K562 (cell line): ENCODE measurements around the gene ATP8B4. TPM values are rescaled to one million over a fixed set of nuclear protein-coding genes. Genes with fewer than 3 reads are reported as not detected.

Experiments
- ATAC-seq: fragments of 200-7000 bp; cut with Tn5 transposase; 3 replicates; pipeline ENCODE4 v1.9.1; 2020; ENCODE audit warnings: moderate library complexity
- BruUV-seq: library from RNA; stranded (reverse); fragments of 400-500 nt; replicated peaks from 2 replicates; lab custom pipeline; 2021; lab: Mats Ljungman, UMichigan
- CTCF ChIA-PET: fragments of 300-600 bp; formaldehyde crosslinking; extraction: SDS; loops from one replicate; lab custom pipeline; 2021; ENCODE audit warnings: low intra/inter-chr PET ratio; lab: Yijun Ruan, JAX
- POLR2A ChIA-PET: fragments of 300-600, 350-650 bp; sonication (Branson Sonifier 250); formaldehyde crosslinking; extraction: SDS; loops from one replicate; lab custom pipeline; 2021; ENCODE audit warnings: antibody characterized with exemption, inconsistent platforms; lab: Yijun Ruan, JAX
- DNase-seq, 4 experiments: peaks; one replicate each; pipeline versions ENCODE4 v3.0.0 to v3.0.0-alpha.2; 2011 to 2018; ENCODE audit warnings: low spot score in 3 of 4, mixed read lengths in 3 of 4; ENCODE audit errors: extremely low read depth in 1 of 4
- FAIRE-seq: peaks from 2 replicates; lab custom pipeline; 2011; peaks lifted over from hg19 to GRCh38; lab: Jason Lieb, UNC
- H2AFZ ChIP-seq: 2 replicates; pipeline ENCODE4 v1.6.0; 2011; ENCODE audit warnings: low read depth, low read length, control low read depth, inconsistent platforms
- H3K27ac ChIP-seq: fragments of 200-600 bp; 3 replicates; pipeline ENCODE4 v1.8.0; 2011; ENCODE audit warnings: low read depth, mild to moderate bottlenecking, control low read depth, inconsistent platforms, low read length, moderate library complexity, mixed read lengths; ENCODE audit errors: extremely low read depth
- H3K27me3 ChIP-seq, 2 experiments: fragments of 300-600 bp in 1 of 2; 2 replicates in 1 of 2; 3 replicates in 1 of 2; pipeline versions ENCODE4 v1.6.0 to v1.8.0; 2011; ENCODE audit warnings: inconsistent platforms in 2 of 2, low read length in 2 of 2, mild to moderate bottlenecking in 1 of 2, mixed read lengths in 1 of 2, moderate library complexity in 1 of 2; ENCODE audit not compliant: control insufficient read depth in 2 of 2, insufficient read depth in 2 of 2
- H3K36me3 ChIP-seq: fragments of 300-600 bp; 3 replicates; pipeline ENCODE4 v1.8.0; 2011; ENCODE audit warnings: mild to moderate bottlenecking, low read length, inconsistent platforms; ENCODE audit not compliant: control insufficient read depth, insufficient read depth
- H3K4me1 ChIP-seq, 2 experiments: fragments of 200-600 bp in 1 of 2; replicated peaks in 1 of 2; 2 replicates in 1 of 2; 3 replicates in 1 of 2; pipeline versions ENCODE4 v1.5.1 to v1.8.0; 2011; ENCODE audit warnings: inconsistent platforms in 2 of 2, low read length in 2 of 2, mild to moderate bottlenecking in 1 of 2, mixed read lengths in 1 of 2, moderate library complexity in 1 of 2; ENCODE audit not compliant: control insufficient read depth in 2 of 2, insufficient read depth in 2 of 2
- H3K4me2 ChIP-seq: 2 replicates; pipeline ENCODE4 v1.6.1; 2011; ENCODE audit warnings: low read length, control low read depth, inconsistent platforms, mixed read lengths; ENCODE audit not compliant: insufficient read depth
- H3K4me3 ChIP-seq: fragments of 200-600 bp; sonication (generic), shearing (Covaris generic); 2 replicates; pipeline ENCODE4 v1.5.1; 2016; ENCODE audit warnings: control low read depth, inconsistent platforms
- H3K79me2 ChIP-seq: fragments of 200-600 bp; 3 replicates; pipeline ENCODE4 v1.8.0; 2011; ENCODE audit warnings: low read length, inconsistent platforms; ENCODE audit not compliant: control insufficient read depth, insufficient read depth
- H3K9ac ChIP-seq, 2 experiments: 2 replicates each; pipeline versions ENCODE4 v1.6.0 to v1.6.1; 2011; ENCODE audit warnings: low read depth in 2 of 2, low read length in 2 of 2, control low read depth in 1 of 2, inconsistent platforms in 1 of 2, mild to moderate bottlenecking in 1 of 2, mixed read lengths in 1 of 2; ENCODE audit not compliant: insufficient read depth in 1 of 2
- H3K9me1 ChIP-seq: one replicate; pipeline ENCODE4 v1.6.0; 2011; ENCODE audit warnings: inconsistent platforms, mild to moderate bottlenecking, low read length, moderate library complexity; ENCODE audit not compliant: control insufficient read depth, insufficient read depth
- H3K9me3 ChIP-seq: replicated peaks from 2 replicates; pipeline ENCODE4 v1.5.1; 2011; ENCODE audit warnings: low read depth, low read length, inconsistent platforms; ENCODE audit not compliant: control insufficient read depth, insufficient read depth
- H4K20me1 ChIP-seq: replicated peaks from 2 replicates; pipeline ENCODE4 v1.6.1; 2011; ENCODE audit warnings: low read length, inconsistent platforms, mixed read lengths; ENCODE audit not compliant: control insufficient read depth, insufficient read depth
- ATF7 ChIP-seq: fragments of 450-650 bp; IDR thresholded peaks from 2 replicates; pipeline ENCODE4 v1.7.1; 2014; ENCODE audit warnings: mild to moderate bottlenecking, moderate library complexity
- HSF4 ChIP-seq: fragments of 250-450 bp; sonication (Bioruptor Pico); IDR thresholded peaks from 2 replicates; pipeline ENCODE4 v2.1.2; 2022; ENCODE audit warnings: mild to moderate bottlenecking, moderate library complexity, borderline replicate concordance
- TCF7 ChIP-seq: sonication (generic); IDR thresholded peaks from 2 replicates; pipeline ENCODE4 v1.6.1; 2016; ENCODE audit warnings: antibody characterized with exemption, borderline replicate concordance
- ZNF24 ChIP-seq: fragments of 450-650 bp; IDR thresholded peaks from 2 replicates; pipeline ENCODE4 v1.6.1; 2016
- ZNF324 ChIP-seq: fragments of 250-450 bp; sonication (Bioruptor Pico); IDR thresholded peaks from 2 replicates; pipeline ENCODE4 v1.4.0; 2020; ENCODE audit warnings: mild to moderate bottlenecking
- WGBS: fragments of 100-300 bp; shearing (Covaris generic); methylation state at CpG from one replicate; pipeline ENCODE4 v1.1.6; 2016; ENCODE audit warnings: low coverage, mixed read lengths; ENCODE audit not compliant: insufficient coverage; ENCODE audit errors: missing lambda C conversion rate; 5-methylcytosine and 5-hydroxymethylcytosine counted together
- in situ Hi-C: fragments of 300-500 bp; cut with MboI; formaldehyde crosslinking; loops from 4 replicates; pipeline ENCODE4 v1.15.0; 2018; ENCODE audit warnings: inconsistent platforms, mixed read lengths
- intact Hi-C: fragments of 100-400 bp; cut with micrococcal nuclease; formaldehyde crosslinking; loops from 2 replicates; pipeline ENCODE4 v1.14.2; 2022
- polyA plus RNA-seq, 8 experiments: library from polyadenylated mRNA; depleted of rRNA in 4 of 8; stranded (reverse) in 5 of 8; unstranded in 3 of 8; fragments of >200 nt; fragmentation: Nextera tagmentation in 2 of 8; fragmentation: Illumina TruSeq in 1 of 8; extraction: Ambion mirVana in 2 of 8; extraction: Trizol in 1 of 8; gene quantifications; 2 replicates each; pipeline versions ENCODE4 v1.2.1 to v1.2.3, GENCODE V29; 2011 to 2014; ENCODE audit warnings: inconsistent platforms in 1 of 8, missing spikeins in 1 of 8
- total RNA-seq, 7 experiments: library from RNA; depleted of rRNA in 6 of 7; stranded (reverse); fragments of >200 nt in 6 of 7; fragmentation: Illumina TruSeq in 2 of 7; extraction: Trizol in 2 of 7; gene quantifications; 2 replicates each; pipeline versions ENCODE4 v1.2.1 to v1.2.3, GENCODE V29; 2011 to 2021; ENCODE audit warnings: low replicate concordance in 1 of 7
- TF ChIP-seq, protein P1 (sequence below), 2 experiments: fragments of 450-650 bp; formaldehyde crosslinking in 1 of 2; IDR thresholded peaks; 2 replicates each; pipeline versions ENCODE4 v1.4.0 to v1.6.1; 2014 to 2020; ENCODE audit warnings: mild to moderate bottlenecking in 2 of 2, borderline replicate concordance in 1 of 2, low read depth in 1 of 2
- TF ChIP-seq, protein P2 (sequence below): fragments of 450-650 bp; IDR thresholded peaks from 2 replicates; pipeline ENCODE4 v1.6.1; 2016
- TF ChIP-seq, protein P3 (sequence below), 2 experiments: fragments of 450-650 bp in 1 of 2; sonication (generic) in 1 of 2; formaldehyde crosslinking in 1 of 2; IDR thresholded peaks in 1 of 2; conservative IDR thresholded peaks in 1 of 2; 2 replicates each; pipeline versions ENCODE4 v1.6.1 to v1.8.1; 2016 to 2023; ENCODE audit warnings: mild to moderate bottlenecking in 2 of 2, moderate library complexity in 2 of 2, inconsistent platforms in 1 of 2, missing genetic modification reagents in 1 of 2
- TF ChIP-seq, protein P4 (sequence below), 3 experiments: IDR thresholded peaks in 2 of 3; conservative IDR thresholded peaks in 1 of 3; 2 replicates each; pipeline ENCODE4 v1.5.1; 2011 to 2012; ENCODE audit warnings: low read length in 3 of 3, mild to moderate bottlenecking in 3 of 3, control low read depth in 2 of 3, improper control_type of control experiment in 1 of 3, inconsistent platforms in 1 of 3, low read depth in 1 of 3, mixed read lengths in 1 of 3, moderate library complexity in 1 of 3; ENCODE audit not compliant: insufficient read depth in 2 of 3

The ATP8B4 gene
- total and polyA plus RNA-seq, 9 of the 15 experiments (the other 6 are each of a cell fraction or from before 2014, with no cell fraction given), result 0.14 to 2.5 (median 0.44) TPM

GRCh38 chr15:50116477-50116876 is 2.6 kb downstream of the ATP8B4 start:
- Histone ChIP-seq H2AFZ (no peak overlapping the region), H3K79me2 (no peaks in the 10 kb centered on the region), H3K27ac (no peak overlapping the region), H3K36me3 (no peaks in the 10 kb centered on the region), H3K9ac (no peak overlapping the region), H3K4me1 (peaks cover 0 to 3% of the 10 kb centered on the region in 2 experiments; a peak in 3 of 5 replicates), H3K27me3 (no peaks in the 10 kb centered on the region), H4K20me1 (no peaks in the 10 kb centered on the region), H3K9me3 (no peaks in the 10 kb centered on the region), H3K4me2 (no peak overlapping the region), H3K9me1 (no peaks in the 10 kb centered on the region), H3K4me3 (no peak overlapping the region)
- POLR2A ChIA-PET, result interaction anchor here (0.6 kb wide), 1 partner anchor 699 kb away, joined by 3 read pairs; no protein-coding TSS in a partner anchor
- BruUV-seq, result no TSS peak
- ATAC-seq (peak; percentile 93), FAIRE-seq (peak; percentile 87), DNase-seq (peak; percentile 30 to 76 (median 45))
- WGBS, result 3% methylated on average over 3 of the region's 3 CpGs
- in situ Hi-C loops (no loop called here), intact Hi-C loops (loop anchor here (1.0 kb wide), 1 partner anchor 29 kb away; no protein-coding TSS in a partner anchor)
- CTCF ChIA-PET, result interaction anchor here (0.6 kb wide), 1 partner anchor 892 kb away, joined by 3 read pairs; no protein-coding TSS in a partner anchor
- TF ChIP-seq, protein P1, sequence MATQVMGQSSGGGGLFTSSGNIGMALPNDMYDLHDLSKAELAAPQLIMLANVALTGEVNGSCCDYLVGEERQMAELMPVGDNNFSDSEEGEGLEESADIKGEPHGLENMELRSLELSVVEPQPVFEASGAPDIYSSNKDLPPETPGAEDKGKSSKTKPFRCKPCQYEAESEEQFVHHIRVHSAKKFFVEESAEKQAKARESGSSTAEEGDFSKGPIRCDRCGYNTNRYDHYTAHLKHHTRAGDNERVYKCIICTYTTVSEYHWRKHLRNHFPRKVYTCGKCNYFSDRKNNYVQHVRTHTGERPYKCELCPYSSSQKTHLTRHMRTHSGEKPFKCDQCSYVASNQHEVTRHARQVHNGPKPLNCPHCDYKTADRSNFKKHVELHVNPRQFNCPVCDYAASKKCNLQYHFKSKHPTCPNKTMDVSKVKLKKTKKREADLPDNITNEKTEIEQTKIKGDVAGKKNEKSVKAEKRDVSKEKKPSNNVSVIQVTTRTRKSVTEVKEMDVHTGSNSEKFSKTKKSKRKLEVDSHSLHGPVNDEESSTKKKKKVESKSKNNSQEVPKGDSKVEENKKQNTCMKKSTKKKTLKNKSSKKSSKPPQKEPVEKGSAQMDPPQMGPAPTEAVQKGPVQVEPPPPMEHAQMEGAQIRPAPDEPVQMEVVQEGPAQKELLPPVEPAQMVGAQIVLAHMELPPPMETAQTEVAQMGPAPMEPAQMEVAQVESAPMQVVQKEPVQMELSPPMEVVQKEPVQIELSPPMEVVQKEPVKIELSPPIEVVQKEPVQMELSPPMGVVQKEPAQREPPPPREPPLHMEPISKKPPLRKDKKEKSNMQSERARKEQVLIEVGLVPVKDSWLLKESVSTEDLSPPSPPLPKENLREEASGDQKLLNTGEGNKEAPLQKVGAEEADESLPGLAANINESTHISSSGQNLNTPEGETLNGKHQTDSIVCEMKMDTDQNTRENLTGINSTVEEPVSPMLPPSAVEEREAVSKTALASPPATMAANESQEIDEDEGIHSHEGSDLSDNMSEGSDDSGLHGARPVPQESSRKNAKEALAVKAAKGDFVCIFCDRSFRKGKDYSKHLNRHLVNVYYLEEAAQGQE (IDR thresholded peaks at IDR 0.05; ENCODE audit: borderline replicate concordance), result peak; percentile 45; the same call in 1 of the 2 replicates
- TF ChIP-seq, protein P1 (CRISPR knock-in tag; IDR thresholded peaks at IDR 0.05; ENCODE audit: low read depth), result no peak
- TF ChIP-seq, protein P2, sequence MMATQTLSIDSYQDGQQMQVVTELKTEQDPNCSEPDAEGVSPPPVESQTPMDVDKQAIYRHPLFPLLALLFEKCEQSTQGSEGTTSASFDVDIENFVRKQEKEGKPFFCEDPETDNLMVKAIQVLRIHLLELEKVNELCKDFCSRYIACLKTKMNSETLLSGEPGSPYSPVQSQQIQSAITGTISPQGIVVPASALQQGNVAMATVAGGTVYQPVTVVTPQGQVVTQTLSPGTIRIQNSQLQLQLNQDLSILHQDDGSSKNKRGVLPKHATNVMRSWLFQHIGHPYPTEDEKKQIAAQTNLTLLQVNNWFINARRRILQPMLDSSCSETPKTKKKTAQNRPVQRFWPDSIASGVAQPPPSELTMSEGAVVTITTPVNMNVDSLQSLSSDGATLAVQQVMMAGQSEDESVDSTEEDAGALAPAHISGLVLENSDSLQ, result no peak
- TF ChIP-seq, protein P3, sequence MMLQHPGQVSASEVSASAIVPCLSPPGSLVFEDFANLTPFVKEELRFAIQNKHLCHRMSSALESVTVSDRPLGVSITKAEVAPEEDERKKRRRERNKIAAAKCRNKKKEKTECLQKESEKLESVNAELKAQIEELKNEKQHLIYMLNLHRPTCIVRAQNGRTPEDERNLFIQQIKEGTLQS (IDR thresholded peaks at IDR 0.05), result peak; percentile 30; the same call in 1 of the 2 replicates
- TF ChIP-seq, protein P3 (CRISPR knock-in tag; conservative IDR thresholded peaks at IDR 0.05), result no peak
- TF ChIP-seq ATF7, result 0 out of 2 replicates have a peak, but pooled peaks have one; percentile 45
- peak; percentile 94 for TF ChIP-seq TCF7
- TF ChIP-seq ZNF324 (CRISPR knock-in tag), result no peak
- no peak for TF ChIP-seq HSF4 (CRISPR knock-in tag)
- TF ChIP-seq, protein P4, sequence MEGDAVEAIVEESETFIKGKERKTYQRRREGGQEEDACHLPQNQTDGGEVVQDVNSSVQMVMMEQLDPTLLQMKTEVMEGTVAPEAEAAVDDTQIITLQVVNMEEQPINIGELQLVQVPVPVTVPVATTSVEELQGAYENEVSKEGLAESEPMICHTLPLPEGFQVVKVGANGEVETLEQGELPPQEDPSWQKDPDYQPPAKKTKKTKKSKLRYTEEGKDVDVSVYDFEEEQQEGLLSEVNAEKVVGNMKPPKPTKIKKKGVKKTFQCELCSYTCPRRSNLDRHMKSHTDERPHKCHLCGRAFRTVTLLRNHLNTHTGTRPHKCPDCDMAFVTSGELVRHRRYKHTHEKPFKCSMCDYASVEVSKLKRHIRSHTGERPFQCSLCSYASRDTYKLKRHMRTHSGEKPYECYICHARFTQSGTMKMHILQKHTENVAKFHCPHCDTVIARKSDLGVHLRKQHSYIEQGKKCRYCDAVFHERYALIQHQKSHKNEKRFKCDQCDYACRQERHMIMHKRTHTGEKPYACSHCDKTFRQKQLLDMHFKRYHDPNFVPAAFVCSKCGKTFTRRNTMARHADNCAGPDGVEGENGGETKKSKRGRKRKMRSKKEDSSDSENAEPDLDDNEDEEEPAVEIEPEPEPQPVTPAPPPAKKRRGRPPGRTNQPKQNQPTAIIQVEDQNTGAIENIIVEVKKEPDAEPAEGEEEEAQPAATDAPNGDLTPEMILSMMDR (IDR thresholded peaks at IDR 0.05 in 2 of 3, conservative IDR thresholded peaks at IDR 0.05 in 1 of 3; ENCODE audit: insufficient read depth in 2 of 3, low read depth in 1 of 3, low read length in 3 of 3), result peak; percentile 49 to 70 (median 69)
- 0 out of 2 replicates have a peak, but pooled peaks have one; percentile 65 for TF ChIP-seq ZNF24
